Daoy (cell line): ENCODE results near the gene CETN2. TPM values are rescaled to one million over a fixed set of nuclear protein-coding genes. Genes with fewer than 3 reads are reported as not detected.
"Not testable (repeated sequence)": the region's sequence is repeated elsewhere in the genome, so short reads cannot be mapped to it uniquely, and the experiment has no call there.

Experiments
- DNase-seq: peaks from one replicate; pipeline ENCODE4 v3.0.0-alpha.2; 2015; ENCODE audit warnings: low read depth
- total RNA-seq: library from RNA; depleted of rRNA; stranded (reverse); fragments of >200 nt; shearing (Covaris generic); gene quantifications from 2 replicates; pipeline ENCODE4 v1.2.3, GENCODE V29; 2014; rRNA removed

Gene CETN2
- 38.2 and 45.0 TPM in 2 replicates for total RNA-seq

DNA sequence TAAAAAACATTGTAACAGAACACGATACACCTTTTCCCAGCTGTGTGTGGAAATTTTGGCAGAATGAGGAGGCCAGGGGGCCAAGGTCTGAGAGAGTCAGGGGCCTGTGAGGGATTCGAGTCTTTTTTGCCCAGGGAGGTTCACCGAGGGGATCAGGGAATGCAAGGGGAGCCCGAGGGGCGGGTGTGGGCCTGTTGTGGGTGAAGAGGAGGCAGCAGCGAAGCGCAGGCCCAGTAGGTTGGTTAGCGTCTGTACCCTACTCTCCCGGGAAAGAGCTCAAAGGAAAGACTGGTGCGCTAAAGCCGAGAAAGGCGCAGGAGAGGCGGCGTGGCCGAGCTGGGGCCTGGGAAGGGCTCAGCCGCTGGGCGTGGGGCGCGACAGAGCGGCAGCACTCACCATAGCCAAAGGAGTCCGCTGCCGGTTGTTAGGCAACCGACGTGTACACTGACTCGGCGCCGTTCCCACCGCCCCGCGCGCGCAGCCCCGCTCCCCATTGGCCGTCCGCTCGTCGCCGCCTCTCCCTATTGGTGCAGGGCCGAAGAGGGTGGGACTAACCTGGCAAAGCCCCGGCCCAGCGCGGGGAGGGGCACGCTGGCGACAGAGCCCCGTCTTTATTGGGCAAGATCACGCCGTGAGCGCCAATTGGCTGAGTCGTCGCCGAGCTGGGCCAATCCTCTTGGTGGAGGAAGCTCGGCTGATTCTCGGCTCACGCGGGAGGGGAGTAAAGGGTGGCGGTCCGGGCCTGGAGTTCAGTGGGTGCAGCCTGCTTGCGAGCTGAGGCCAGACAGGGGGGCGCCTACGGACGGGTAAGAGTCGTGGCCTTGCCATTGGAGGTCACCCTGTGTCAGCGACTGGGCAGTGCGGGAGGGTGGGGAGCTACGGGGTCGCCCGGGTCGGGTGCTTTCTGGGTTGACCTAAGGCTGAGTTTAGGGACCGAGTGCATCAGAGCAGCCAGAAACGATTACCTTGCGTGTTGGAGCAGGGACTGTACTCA is at the start of gene CETN2, which contains the start of gene NSDHL:
TSS of gene CETN2 (minus strand) at position 446 of the 994 bp plus-strand sequence. CDS start at position 399, 47 bp downstream.
TSS of gene NSDHL (plus strand) at position 752 of the 994 bp plus-strand sequence. CDS start 15,262 bp downstream, outside the sequence.
- DNase-seq: peak; percentile 96

- no peak for DNase-seq
Measured at GRCh38 chrX:152878976-152879755, 48.6 kb upstream of the CETN2 start.

DNA sequence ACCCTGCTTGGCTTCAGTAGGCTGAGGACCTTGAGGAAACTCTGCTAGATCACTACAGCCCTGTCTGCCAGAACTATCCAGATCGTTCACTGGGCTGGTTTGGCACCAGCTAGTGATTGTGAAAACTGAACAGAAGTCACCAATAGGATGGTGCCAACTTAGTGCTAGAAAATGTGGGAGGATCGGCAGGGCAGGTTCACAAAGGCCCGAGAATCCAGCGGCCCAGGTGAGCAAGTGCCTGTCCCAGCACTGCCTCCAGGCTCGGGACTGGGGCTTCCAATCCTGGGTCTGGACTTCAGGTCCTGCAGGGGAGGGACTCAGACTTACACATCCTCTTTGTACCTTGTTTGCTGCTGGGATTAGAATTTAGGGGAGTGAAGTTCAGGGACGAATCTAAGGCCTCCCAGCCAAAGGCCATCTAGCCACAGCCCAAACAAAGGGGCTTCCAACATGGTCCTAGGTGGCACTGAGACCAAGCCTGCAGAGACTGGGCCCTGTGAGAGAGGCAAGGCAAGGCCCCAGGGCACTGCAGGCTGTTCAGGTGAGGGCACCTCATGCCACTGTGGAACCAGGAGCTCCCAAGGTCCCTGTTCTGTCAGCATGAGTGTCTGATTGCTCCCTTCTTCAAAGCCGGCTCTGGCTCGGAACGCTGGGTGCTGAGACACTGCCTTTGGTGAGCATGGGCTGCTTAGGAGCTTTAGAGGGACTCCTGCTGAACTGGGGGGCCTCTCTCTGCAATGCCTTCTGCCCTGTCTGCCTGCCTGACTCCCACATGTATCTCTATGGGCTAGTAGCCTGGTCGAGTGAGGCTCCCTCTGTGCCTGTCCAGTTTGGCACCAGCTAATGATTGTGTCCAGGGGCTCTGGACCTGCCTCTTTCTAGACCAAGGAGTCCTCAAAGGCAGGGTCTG is 46.6 kb upstream of the CETN2 start:
- no peak for DNase-seq

DNA sequence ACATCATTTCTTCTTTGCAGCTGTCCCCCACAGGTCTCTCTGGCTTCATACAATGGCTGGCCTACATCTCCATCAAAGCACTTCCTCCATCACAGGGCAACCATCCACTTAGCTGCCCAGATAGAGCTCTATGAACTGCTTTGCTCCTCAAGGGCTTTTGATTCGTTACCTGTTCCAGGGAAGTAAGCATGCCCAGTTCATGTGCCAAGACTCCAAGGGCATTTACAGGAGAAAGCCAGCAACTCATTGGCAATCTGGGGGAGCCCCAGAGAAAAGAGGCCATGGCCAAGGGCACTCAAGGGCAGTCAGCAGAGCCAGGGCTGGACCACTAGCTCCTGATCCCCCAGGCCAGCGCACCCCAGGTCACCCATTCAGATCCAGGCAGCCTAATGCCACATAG is 42.8 kb upstream of the CETN2 start:
- DNase-seq: no peak

GRCh38 chrX:152872522-152872921 is 42.0 kb upstream of the CETN2 start:
- no peak for DNase-seq

GRCh38 chrX:152871260-152871659 is 40.7 kb upstream of the CETN2 start:
- no peak for DNase-seq

- no peak for DNase-seq
Measured at GRCh38 chrX:152869972-152870371, 39.4 kb upstream of the CETN2 start.

DNA sequence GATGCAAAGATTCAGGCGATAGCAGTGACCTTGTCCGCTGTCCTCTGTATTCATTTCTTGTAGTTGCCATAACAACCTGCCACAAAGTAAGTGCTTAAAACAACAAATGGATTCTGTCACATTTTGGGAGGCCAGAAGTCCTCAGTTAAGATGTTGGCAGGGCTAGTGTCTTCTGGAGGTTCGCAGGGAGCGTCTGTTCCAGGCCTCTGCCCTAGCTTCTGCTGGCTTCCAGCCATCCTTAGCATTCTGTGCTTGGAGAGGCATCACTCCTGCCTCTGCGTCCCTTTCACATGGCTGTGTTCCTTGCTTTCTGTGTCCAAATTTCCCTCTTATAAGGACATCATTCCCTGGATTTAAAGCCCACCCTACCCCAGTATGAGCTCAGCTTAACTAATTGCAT is 35.8 kb upstream of the CETN2 start:
- DNase-seq: no peak

DNA sequence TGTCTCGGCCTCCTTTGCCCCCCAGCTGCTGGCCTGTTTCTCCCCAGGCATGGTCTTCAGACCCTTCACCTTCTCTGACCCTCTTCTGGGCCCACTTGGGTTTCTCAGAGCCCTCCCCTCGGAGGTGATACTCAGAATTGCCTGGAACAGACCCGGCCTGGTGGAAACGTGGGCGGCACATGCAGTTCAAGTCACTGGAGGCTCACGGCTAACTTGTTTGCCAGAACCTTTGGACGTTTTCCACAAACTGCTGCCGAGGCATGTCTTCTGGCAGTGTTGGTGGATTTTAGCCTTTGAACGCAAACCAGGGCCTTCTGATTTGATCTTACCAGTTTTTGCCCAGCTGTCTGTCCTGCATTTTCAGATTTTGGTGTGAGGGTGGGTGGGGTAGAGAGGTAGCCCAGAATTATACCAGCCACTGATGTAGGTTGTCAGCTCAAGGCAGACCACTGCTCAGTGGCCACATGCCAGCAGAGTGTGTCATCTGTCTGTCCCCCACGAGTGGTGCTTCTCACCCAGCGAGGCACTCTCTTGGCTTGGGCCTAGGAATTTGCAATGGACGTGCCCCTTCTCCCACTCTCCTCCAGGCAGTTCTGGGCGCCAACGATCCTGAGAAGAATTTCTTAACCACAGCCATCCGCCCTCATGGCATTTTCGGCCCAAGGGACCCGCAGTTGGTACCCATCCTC is 34.8 kb upstream of the CETN2 start:
- no peak for DNase-seq

GRCh38 chrX:152861826-152862225 is 31.3 kb upstream of the CETN2 start:
- no peak for DNase-seq

DNA sequence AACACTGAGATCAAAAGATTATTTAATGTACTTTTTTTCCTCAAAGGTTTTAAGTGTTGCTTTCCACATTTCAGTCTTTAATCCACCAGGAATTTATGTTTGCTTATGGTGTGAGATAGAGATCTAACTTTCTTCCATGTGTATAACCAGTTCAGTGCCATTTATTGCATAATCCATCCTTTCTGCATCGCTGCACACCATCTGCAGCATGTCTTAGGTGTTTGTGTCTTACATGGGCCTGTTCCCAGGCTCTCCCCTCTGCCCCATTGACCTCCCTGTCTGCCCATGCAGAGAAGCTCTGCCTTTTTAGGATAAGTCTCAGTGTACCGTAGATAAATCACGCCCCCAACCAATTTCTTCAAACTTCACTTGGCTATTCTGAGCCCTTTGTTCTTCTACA is 30.6 kb upstream of the CETN2 start:
- no peak for DNase-seq

GRCh38 chrX:152853986-152854385 is 23.4 kb upstream of the CETN2 start:
- DNase-seq: no peak

GRCh38 chrX:152850465-152850864 is 19.9 kb upstream of the CETN2 start:
- DNase-seq: no peak

- no peak for DNase-seq
Measured at GRCh38 chrX:152847281-152847680, 16.7 kb upstream of the CETN2 start.

GRCh38 chrX:152845618-152846240 is 15.2 kb upstream of the CETN2 start:
- DNase-seq: no peak

DNA sequence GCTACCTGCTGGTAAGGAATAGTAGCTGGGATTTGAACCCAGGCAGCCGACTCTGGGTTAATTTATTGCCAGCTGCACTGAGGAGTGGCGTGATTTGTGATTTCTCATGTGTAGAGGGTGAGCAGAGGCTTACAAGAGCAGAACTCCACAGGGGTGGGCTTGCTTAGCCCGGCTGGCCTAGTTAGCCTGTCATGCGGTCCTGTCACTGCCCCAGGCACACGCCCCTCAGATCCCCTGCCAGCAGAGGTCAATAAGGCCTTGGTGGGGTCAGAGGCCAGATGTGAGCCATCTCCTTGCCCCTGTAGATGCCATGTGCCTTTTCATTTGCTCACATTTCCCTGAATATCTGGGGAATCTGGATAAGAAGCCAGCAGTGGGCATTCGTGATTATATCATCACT is 13.7 kb upstream of the CETN2 start:
- no peak for DNase-seq

GRCh38 chrX:152843852-152844251 is 13.3 kb upstream of the CETN2 start:
- no peak for DNase-seq

DNA sequence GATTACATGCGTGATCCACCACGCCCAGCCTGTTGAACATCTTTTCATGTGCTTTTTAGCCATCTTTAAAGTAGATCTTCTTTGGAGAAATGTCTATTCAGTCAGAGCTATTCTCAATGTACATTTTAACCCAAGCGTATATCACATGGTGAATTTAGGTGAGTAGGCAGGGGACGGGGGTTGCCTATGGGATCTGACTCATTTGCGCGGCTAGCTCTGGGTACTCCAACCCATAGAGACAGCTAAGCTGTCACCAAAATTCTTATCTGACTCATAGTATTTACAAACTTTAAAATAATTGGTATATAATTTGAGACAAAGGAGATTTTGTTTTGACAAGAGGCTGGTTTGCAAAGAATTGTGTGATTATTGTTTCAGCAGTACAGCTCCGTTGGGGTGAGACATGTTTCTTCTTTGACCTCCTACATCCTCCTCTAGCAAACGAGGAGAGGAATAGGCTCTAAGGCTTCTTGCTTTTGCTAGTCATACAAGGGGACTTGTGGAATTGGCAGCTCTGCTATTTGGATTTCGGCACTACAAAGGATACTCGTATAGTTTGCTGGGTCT is 12.3 kb upstream of the CETN2 start:
- DNase-seq: no peak

DNA sequence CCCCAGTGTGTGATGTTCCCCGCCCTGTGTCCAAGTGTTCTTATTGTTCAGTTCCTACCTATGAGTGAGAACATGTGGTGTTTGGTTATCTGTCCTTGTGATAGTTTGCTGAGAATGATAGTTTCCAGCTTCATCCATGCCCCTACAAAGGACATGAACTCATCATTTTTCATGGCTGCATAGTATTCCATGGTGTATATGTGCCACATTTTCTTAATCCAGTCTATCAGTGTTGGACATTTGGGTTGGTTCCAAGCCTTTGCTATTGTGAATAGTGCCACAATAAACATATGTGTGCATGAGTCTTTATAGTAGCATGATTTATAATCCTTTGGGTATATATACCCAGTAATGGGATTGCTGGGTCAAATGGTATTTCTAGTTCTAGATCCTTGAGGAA is 4.9 kb upstream of the CETN2 start:
- not testable (repeated sequence) for DNase-seq

GRCh38 chrX:152833378-152833777 is 2.8 kb upstream of the CETN2 start:
- DNase-seq: no peak
